ENCODE data around the gene ANXA6.

Gene ANXA6

GRCh38 chr5:151052836-151053235 lies 104.7 kb downstream of the ANXA6 start:
- TF ChIP-seq POLR2A (IDR thresholded peaks at IDR 0.05; ENCODE audit: low read length) (no peak), GATA1 (IDR thresholded peaks at IDR 0.05; ENCODE audit: low read depth, low read length) (no peak)
- no peak for DNase-seq

DNA sequence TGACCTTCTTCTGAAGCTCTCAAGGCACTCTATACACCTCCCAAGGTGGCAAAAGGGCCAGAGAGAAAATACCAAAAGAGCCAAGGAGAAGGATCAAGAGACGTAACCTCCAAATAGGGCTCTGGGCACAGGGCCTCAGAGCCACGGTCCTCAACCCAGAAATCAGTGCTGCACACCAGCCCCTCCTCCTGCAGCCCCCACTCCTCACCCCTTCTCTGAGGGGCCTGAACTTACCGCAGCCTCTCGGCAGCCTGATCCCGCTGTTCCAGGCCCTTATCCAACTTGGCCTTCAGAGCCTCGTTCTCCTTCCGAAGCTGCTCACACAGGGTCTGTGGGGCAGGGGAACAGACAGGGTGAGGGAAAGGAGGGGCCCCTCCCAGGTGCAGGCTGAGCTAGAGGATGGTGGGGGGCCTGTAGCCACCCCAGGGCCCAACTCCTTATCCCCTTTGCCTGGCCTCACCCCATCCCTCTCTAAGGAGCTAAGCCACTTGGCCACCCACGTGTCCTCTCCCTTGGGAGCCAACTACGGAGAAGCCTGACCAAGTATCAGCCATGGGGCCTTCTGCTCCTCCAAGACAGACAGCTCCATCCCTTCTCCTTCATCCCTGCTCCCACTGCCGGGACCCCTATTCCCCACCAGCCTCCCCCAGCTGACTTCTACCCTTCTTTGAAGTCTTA lies 105.5 kb downstream of the ANXA6 start:
- no peak for DNase-seq

GRCh38 chr5:151051066-151051930 lies 106.3 kb downstream of the ANXA6 start:
- peak; percentile 77 to 88 for DNase-seq
- no peak for TF ChIP-seq GATA1 (IDR thresholded peaks at IDR 0.05; ENCODE audit: low read depth, low read length)
- TF ChIP-seq POLR2A (IDR thresholded peaks at IDR 0.05; ENCODE audit: low read length): no peak

More for the DNA sequence above, 105.5 kb downstream of the ANXA6 start:
- TF ChIP-seq GATA1 (IDR thresholded peaks at IDR 0.05; ENCODE audit: low read depth, low read length) (no peak), POLR2A (IDR thresholded peaks at IDR 0.05; ENCODE audit: low read length) (no peak)
